Measurements from ENCODE around the gene COL10A1.

The COL10A1 gene

DNA sequence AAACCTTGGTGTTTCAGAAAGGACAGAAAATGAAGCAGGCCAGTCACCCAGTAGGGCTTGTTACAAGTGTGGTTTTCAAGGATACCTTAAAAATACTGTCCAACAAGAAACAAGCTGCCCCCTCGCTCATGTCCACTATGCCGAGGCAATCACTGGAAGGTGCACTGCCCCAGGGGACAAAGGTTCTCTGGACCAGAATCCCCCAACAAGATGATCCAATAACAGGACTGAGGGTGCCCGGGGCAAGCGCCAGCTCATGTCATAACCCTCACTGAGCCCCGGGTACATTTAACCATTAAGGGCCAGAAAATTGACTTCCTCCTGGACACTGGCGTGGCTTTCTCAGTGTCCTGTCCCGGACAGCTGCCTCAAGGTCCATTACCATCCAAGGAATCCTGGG, 31.9 kb downstream of the COL10A1 start:
- H3K4me3 ChIP-seq (ENCODE audit: low read length): no peak overlapping the region
- H3K36me3 ChIP-seq (ENCODE audit: control insufficient read depth, low read length): no peaks in the 10 kb centered on the region
- H3K79me2 ChIP-seq (ENCODE audit: control insufficient read depth, low read length): no peaks in the 10 kb centered on the region
- H3K27me3 ChIP-seq (ENCODE audit: control insufficient read depth, low read length): no peaks in the 10 kb centered on the region; the same call in 1 of the 2 replicates
- H3K4me2 ChIP-seq (ENCODE audit: low read length): no peak overlapping the region
- H3K4me1 ChIP-seq (ENCODE audit: control insufficient read depth, low read length): no peaks in the 10 kb centered on the region
- no peaks in the 10 kb centered on the region for H4K20me1 ChIP-seq (ENCODE audit: control insufficient read depth, insufficient read depth, low read depth, low read length)
- H3K27ac ChIP-seq (ENCODE audit: low read depth, low read length): no peak overlapping the region
- TF ChIP-seq EZH2phosphoT487 (IDR thresholded peaks at IDR 0.05; ENCODE audit: borderline replicate concordance, low read length): no peak
- TF ChIP-seq, protein P1, sequence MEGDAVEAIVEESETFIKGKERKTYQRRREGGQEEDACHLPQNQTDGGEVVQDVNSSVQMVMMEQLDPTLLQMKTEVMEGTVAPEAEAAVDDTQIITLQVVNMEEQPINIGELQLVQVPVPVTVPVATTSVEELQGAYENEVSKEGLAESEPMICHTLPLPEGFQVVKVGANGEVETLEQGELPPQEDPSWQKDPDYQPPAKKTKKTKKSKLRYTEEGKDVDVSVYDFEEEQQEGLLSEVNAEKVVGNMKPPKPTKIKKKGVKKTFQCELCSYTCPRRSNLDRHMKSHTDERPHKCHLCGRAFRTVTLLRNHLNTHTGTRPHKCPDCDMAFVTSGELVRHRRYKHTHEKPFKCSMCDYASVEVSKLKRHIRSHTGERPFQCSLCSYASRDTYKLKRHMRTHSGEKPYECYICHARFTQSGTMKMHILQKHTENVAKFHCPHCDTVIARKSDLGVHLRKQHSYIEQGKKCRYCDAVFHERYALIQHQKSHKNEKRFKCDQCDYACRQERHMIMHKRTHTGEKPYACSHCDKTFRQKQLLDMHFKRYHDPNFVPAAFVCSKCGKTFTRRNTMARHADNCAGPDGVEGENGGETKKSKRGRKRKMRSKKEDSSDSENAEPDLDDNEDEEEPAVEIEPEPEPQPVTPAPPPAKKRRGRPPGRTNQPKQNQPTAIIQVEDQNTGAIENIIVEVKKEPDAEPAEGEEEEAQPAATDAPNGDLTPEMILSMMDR (IDR thresholded peaks at IDR 0.05; ENCODE audit: low read depth, low read length, poor library complexity, severe bottlenecking): no peak
- peaks cover 13% of the 10 kb centered on the region; the same call in 1 of the 2 replicates for H3K9me3 ChIP-seq (ENCODE audit: control insufficient read depth, insufficient read depth, low read length)
- no peaks in the 10 kb centered on the region for H3K9me2 ChIP-seq (replicated peaks; ENCODE audit: control insufficient read depth, low read length)
- H3F3A ChIP-seq (ENCODE audit: control insufficient read depth, insufficient read depth): no peaks in the 10 kb centered on the region

DNA sequence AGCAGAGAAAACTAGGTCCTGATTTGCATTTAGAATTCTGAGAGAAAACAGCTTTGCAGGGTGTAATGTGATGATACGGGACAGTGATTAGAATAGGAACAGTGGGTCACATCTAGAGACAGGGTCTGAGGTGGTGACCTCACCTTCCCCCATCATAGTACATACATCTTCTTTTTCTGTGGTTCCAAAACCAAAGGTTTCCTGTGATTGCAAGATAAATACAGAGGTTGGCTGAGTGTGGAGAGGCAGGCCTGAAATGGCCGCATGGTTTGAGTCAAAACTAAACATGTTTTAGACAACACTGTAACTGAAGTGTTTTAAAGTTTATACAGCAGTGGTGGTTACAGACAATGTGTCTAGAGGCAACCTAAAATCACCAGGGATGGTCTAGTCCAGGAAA, 35.7 kb downstream of the COL10A1 start:
- no peaks in the 10 kb centered on the region; the same call in 1 of the 2 replicates for H3K27me3 ChIP-seq (ENCODE audit: control insufficient read depth, low read length)
- H3K9me3 ChIP-seq (ENCODE audit: control insufficient read depth, insufficient read depth, low read length): no peaks in the 10 kb centered on the region
- H3F3A ChIP-seq (ENCODE audit: control insufficient read depth, insufficient read depth): no peaks in the 10 kb centered on the region
- H3K36me3 ChIP-seq (ENCODE audit: control insufficient read depth, low read length): no peaks in the 10 kb centered on the region
- no peak overlapping the region for H3K27ac ChIP-seq (ENCODE audit: low read depth, low read length)
- no peak overlapping the region for H3K4me3 ChIP-seq (ENCODE audit: low read length)
- no peak overlapping the region for H3K4me2 ChIP-seq (ENCODE audit: low read length)
- H3K4me1 ChIP-seq (ENCODE audit: control insufficient read depth, low read length): no peaks in the 10 kb centered on the region
- TF ChIP-seq, protein P1 (IDR thresholded peaks at IDR 0.05; ENCODE audit: low read depth, low read length, poor library complexity, severe bottlenecking): no peak
- TF ChIP-seq EZH2phosphoT487 (IDR thresholded peaks at IDR 0.05; ENCODE audit: borderline replicate concordance, low read length): no peak
- H4K20me1 ChIP-seq (ENCODE audit: control insufficient read depth, insufficient read depth, low read depth, low read length): no peaks in the 10 kb centered on the region
- H3K9me2 ChIP-seq (replicated peaks; ENCODE audit: control insufficient read depth, low read length): no peaks in the 10 kb centered on the region
- H3K79me2 ChIP-seq (ENCODE audit: control insufficient read depth, low read length): no peaks in the 10 kb centered on the region

DNA sequence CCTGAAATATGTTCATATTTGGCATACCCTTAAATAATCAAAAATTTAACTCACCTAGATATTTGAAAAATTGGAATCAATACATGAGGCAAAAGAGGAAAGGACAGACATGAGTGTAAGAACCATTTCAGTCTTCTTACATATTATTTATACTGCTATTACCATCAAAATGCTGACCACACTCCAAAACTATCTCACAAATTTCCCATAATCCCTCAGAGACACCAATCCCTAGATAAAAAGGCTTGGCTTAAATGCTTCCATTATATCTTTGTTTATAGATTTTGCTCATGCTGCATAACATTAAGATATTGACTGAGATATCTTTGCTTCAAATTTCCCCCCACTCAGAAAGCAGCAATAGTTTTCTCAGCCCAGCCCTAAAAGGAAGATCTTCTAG, 37.0 kb downstream of the COL10A1 start:
- Histone ChIP-seq H3K27ac (ENCODE audit: low read depth, low read length) (no peak overlapping the region), H3K9me3 (ENCODE audit: control insufficient read depth, insufficient read depth, low read length) (no peaks in the 10 kb centered on the region), H3K4me3 (ENCODE audit: low read length) (no peak overlapping the region), H3K36me3 (ENCODE audit: control insufficient read depth, low read length) (no peaks in the 10 kb centered on the region), H3F3A (ENCODE audit: control insufficient read depth, insufficient read depth) (no peaks in the 10 kb centered on the region), H3K27me3 (ENCODE audit: control insufficient read depth, low read length) (no peaks in the 10 kb centered on the region; the same call in 1 of the 2 replicates), H3K9me2 (replicated peaks; ENCODE audit: control insufficient read depth, low read length) (no peaks in the 10 kb centered on the region), H3K4me1 (ENCODE audit: control insufficient read depth, low read length) (no peaks in the 10 kb centered on the region), H4K20me1 (ENCODE audit: control insufficient read depth, insufficient read depth, low read depth, low read length) (no peaks in the 10 kb centered on the region), H3K79me2 (ENCODE audit: control insufficient read depth, low read length) (no peaks in the 10 kb centered on the region), H3K4me2 (ENCODE audit: low read length) (no peak overlapping the region)
- no peak for TF ChIP-seq EZH2phosphoT487 (IDR thresholded peaks at IDR 0.05; ENCODE audit: borderline replicate concordance, low read length)
- TF ChIP-seq, protein P1 (IDR thresholded peaks at IDR 0.05; ENCODE audit: low read depth, low read length, poor library complexity, severe bottlenecking): no peak
